Suppressor macrophage treated with lipopolysaccharide for 1 hour (primary cell): Measurements from ENCODE around the gene PRDM11.
"Not testable (repeated sequence)": the region's sequence is repeated elsewhere in the genome, so short reads cannot be mapped to it uniquely, and the experiment has no call there.

Experiments used
- DNase-seq, 3 donors: peaks; one replicate each; pipeline ENCODE4 v3.0.0-alpha.2; 2020 to 2022

PRDM11 gene

GRCh38 chr11:45237711-45238315, 91.4 kb downstream of the PRDM11 start:
- DNase-seq = no peak

DNA sequence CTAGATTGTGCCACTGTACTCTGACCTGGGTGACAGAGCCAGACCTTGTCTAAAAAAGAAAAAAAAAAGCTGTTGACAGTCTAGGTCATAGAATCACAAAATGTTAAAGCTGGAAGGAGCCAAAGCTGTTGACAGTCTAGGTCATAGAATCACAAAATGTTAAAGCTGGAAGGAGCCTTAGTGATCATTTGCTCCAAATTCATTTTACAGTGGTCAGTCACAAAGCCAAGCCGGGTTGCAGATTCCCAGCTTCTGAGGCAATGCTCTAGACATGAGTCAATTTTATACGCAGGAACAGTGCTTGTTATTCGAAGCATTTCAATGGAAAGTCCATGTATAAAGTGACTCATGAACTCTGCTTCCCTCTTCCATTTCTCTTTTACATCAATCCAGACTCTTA, 92.3 kb downstream of the PRDM11 start:
- peak in 2 of 3 donors; percentile 5 to 6 for DNase-seq

- no peak for DNase-seq
These were observed 93.3 kb downstream of the PRDM11 start for GRCh38 chr11:45239733-45240132.

DNA sequence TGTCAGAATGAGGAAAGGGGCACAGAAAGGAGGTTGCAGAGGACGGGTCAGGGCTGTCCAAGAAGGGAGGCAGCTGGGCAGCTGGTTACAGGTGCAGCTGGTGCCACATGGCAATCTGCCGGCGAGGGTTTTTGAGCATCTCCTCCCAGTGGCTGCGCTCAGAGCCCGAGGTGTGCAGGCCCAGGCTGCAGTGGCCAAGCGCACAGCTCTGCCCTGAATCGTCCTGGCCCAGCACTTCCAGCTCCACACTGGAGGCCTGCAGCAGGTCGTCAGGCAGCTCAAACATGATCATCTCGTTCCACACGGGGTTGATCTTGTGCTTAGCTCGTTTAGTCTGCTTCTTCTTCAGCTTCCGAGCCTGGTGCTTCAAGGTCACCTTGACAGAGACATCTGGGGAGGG, 97.5 kb downstream of the PRDM11 start:
- no peak for DNase-seq

GRCh38 chr11:45245218-45246045, 99.0 kb downstream of the PRDM11 start:
- DNase-seq = no peak

DNA sequence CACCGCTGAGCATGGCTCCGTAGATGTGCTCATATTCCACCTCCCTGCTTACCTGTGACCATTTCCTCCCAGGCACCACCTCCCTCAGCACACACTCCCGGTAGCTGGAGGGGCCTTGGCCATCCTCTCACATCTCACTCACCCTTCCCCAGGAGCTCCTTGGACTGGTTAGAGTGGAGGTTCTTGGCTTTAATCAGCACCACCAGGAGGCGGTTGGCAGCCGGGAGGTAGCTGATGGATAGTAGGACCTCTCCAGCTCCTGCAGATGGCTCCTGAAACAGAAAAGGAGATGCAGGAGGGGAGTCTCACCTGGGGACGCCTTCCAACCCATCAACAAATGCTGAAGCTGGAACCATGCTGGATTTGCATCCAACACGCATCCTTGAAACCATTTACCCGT, 99.8 kb downstream of the PRDM11 start:
- no peak for DNase-seq

DNA sequence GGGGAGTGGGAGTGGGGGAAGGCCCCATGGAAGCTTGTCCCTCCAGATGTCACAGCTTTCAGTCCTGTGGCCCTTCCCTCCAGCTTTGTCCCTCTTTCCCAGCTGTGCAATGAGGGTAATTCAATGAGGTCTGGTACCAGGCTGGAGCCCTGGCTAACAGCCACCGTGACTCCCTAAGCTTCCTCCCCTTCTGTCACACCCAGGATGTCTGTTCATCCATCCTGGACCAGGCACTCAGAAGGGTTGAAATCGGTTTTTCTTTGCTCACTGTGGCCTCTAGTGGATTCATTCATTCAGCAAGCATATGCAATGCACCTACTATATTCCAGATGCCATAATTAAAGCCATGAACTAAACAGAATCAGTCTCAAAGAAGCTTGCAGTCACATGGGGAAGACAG, 101.0 kb downstream of the PRDM11 start:
- DNase-seq = no peak

DNA sequence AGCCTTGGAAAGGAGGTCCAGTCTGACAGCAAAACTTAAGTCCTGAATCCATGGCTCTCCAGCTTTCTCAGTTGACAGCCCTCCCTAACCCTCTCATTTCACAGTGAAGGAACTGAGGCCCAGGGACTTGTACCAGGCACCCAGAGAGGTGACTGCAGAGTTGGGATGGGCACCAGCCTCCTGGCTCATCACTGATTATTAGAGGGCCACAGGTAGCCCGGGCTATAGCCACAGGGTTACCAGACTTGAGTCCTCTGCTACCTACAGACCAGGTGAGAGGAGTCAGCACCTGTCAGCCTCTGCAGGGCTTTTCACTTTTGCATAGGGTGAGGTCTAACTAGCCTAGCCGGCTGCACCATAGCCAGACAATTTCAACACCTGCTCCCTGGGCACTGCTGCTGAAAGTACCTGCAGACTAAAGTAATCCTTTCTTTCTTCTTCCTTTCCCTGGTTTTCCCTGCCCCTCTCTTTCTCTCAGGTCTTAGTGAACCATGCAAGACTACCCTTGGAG, 102.1 kb downstream of the PRDM11 start:
- no peak for DNase-seq

DNA sequence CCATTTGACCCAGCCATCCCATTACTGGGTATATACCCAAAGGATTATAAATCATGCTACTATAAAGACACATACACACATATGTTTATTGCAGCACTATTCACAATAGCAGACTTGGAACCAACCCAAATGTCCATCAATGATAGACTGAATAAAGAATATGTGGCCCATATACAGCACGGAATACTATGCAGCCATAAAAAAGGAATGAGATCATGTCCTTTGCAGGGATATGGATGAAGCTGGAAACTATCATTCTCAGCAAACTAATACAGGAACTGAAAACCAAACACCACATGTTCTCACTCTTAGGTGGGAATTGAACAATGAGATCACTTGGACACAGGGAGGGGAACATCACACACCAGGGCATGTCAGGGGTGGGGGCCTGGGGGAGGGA, 102.9 kb downstream of the PRDM11 start:
- DNase-seq = not testable (repeated sequence)

GRCh38 chr11:45250035-45250718, 103.7 kb downstream of the PRDM11 start:
- DNase-seq = no peak

DNA sequence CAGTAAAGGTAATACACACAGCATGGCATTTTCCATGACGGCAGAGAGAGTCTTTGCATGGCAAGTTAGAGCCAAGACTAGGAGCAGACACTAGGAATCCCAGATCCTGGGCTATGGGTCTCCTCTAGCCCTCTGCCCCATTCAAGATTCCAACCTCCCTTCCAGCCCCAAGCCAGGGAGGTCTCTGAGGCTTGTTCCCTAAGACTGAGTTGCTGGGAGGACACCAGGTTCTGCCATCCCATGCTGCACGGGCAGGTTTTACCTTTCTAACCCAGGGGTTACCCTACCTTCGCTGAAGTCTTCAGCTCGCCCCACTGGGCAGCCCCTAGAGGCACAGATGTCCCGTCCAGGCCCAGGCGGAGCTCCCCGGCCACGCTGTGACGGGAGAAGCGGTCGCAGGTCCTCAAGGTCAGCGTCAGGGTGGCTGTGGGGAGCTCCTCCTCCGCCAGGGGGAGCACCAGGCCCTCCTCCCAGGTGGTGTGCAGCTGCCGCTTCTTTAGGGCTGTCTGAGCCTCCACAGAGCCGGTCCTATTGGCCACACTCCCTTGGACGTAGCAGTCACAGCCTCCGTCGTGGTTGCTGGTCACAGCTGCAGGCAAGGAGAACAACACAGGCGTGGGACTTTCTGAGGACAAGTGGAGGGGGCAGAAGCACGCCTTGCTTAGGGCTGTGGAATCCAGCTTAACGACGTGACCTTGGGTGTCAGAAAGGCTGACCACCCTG, 105.9 kb downstream of the PRDM11 start:
- DNase-seq = peak in 2 of 3 donors; percentile 23 to 53

- no peak for DNase-seq
These were observed 106.4 kb downstream of the PRDM11 start for GRCh38 chr11:45252877-45253276.

DNA sequence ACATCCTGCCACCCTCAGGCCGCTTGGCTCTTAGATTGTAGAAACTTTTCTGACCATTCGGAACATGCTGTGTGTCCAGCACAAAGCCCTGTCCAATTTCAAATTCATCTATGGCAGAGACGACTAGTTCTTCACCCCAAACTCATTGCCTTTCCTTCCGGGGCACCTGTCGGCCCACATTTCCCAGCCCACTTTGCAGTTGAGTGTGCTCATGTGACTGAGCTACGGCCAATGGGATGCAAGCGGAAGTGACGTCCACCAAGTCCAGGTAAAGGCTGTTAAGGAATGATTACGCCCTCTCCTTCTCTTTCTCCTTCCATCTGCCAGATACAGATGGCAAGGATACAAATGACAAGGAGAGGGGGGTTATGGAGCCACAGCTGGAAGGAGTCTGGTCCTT, 107.2 kb downstream of the PRDM11 start:
- no peak for DNase-seq

- no peak for DNase-seq
These were observed 107.6 kb downstream of the PRDM11 start for GRCh38 chr11:45254070-45254469.

- no peak for DNase-seq
These were observed 112.6 kb downstream of the PRDM11 start for GRCh38 chr11:45258982-45259530.

DNA sequence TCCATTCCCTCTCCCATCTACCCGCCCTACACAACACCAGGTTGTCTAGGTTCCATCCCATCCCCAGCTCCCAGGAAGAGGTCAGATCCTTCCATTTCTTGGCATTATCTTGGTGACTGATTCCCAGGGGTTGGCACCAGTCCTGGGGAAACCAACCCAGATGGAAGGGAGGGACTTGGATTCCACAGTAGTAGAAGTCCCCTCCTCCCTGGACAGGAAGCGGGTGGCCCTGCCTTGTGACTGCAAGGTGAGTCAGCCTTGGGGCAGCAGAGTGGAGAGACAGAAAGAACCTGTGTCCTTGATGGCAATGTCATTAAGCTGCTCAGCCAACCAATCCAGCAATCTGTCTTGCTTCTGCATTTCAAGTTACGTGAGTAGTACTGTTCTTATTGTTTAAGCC, 113.2 kb downstream of the PRDM11 start:
- DNase-seq = no peak

GRCh38 chr11:45260071-45260470, 113.6 kb downstream of the PRDM11 start:
- DNase-seq = no peak

DNA sequence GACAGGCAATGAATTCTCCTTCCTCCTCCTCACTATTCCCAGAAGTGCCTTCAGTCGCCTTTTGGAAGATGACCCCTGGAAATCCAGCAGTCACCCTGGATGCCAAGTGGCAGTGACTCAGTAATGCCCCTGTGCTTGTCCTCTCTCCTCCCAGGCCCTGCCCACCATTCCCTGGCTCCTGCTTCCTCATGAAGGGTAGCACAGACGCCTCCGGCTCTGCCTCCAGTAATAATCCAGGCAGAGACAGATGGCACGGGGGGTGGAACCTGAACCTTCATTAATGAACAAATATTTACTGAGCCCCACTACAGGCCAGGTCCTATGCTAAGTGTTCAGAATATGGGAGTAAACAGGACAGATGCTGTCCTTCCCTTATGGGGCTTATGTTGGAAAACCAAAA, 116.5 kb downstream of the PRDM11 start:
- no peak for DNase-seq

- no peak for DNase-seq
These were observed 117.3 kb downstream of the PRDM11 start for GRCh38 chr11:45263773-45264172.

DNA sequence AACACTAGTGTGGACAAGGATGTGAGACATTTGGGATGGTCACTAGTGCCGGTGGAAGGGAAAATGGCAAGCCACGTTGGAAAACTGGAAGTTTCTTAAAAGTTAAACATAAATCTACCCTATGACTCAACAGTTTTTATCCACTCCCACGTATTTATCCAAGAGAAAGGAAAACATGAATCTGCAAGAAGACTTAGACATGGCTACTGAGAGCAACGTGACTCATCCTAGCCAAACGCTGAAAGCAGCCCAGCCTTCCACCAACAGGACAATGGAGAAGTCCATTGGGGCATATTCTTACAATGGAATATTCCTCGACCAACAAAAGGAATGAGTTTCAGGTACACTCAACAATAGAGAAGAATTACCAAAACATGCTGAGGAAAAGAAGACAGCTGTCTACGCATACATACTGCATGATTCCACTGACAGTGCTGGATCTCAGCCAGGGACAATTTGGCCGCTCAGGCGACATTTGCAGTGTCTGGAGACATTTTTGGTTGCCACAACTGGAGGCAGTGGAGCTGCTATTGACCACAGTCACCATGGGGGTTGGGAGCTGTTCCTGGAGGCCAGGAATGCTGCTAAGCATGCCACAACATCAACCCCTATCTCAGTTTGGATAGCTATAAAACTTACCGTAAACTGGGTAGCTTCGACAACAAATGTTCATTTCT, 118.5 kb downstream of the PRDM11 start:
- peak; percentile 20 to 52 (median 20) for DNase-seq

DNA sequence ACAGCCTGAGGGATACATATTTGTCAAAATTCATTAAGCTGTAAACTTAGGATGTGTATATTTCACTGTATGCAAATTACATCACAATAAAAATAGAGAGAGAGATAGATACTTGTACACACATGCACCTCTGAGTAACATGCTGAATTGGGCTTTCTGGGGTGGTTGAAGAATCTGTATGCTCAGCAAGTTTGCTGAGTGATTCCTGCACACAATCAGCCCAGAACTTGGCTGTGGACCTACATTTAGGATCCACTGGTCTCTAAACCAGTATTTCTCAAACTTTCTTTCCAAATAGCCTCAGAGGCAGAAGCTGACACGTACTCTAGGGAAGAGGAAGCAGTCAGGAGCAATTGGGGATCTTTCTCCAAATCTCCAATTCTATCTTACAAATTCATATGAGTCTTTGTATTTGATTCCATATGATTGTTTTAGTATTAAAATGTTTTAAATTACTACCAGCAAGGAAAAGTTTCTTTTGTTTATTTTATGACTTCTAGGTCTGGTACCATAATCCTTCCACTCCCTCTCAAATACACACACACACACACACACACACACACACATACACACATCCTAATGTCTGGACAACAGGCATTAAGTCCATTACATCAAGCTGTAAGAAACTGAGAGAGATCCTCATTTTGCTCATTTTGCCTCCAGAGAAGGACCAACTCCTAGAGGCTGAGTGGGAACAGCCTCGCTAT, 119.7 kb downstream of the PRDM11 start:
- no peak for DNase-seq

DNA sequence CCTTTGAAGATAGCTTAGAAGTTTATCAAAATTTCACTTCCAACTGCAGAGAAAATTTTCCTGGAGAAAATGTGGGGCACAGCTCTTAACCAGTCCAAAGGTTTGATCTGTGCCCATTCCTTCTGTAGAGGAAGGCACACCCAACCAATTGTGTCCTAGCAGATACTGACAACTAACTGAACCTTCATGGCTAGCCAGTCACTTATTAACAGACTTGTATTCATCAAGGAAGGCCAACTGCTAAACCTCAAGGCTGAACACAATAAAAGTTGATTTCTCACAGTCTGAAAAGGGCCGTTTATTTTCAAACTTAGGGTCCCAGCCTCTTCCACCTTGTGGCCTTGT, 120.2 kb downstream of the PRDM11 start:
- DNase-seq = no peak
